Body of pancreas (tissue), 4 donors: ENCODE measurements around the gene ZNF385D. TPM values are rescaled to one million over a fixed set of nuclear protein-coding genes. Genes with fewer than 3 reads are reported as not detected.

Source experiments
- ATAC-seq: fragments of 150-250 bp; one replicate; pipeline ENCODE4 v1.9.1; 2016
- DNase-seq, 4 donors: peaks; one replicate each; pipeline ENCODE4 v3.0.0-alpha.2; 2019
- H3K27ac ChIP-seq, 4 donors: fragments of 200-600 bp; sonication (generic); 1 replicate in 3 of 4; 2 replicates in 1 of 4; pipeline versions ENCODE4 v1.5.1 to v1.6.1; 2016 to 2019; ENCODE audit warnings: mild to moderate bottlenecking in 1 of 4, mixed read lengths in 1 of 4, moderate library complexity in 1 of 4
- H3K27me3 ChIP-seq, 2 donors: fragments of 200-600 bp; sonication (generic); one replicate each; pipeline ENCODE4 v1.6.0; 2016; ENCODE audit warnings: mild to moderate bottlenecking in 1 of 2
- H3K36me3 ChIP-seq, 2 donors: fragments of 200-600 bp; sonication (generic); replicated peaks in 1 of 2; 2 replicates each; pipeline ENCODE4 v1.5.1; 2016; ENCODE audit warnings: low read depth in 2 of 2; ENCODE audit not compliant: insufficient read depth in 1 of 2
- H3K4me1 ChIP-seq: fragments of 200-600 bp; sonication (generic); one replicate; pipeline ENCODE4 v1.6.0; 2016
- H3K4me3 ChIP-seq, 2 donors: fragments of 200-600 bp; sonication (generic); 1 replicate in 1 of 2; 2 replicates in 1 of 2; pipeline ENCODE4 v1.5.1; 2016 to 2019
- H3K9me3 ChIP-seq, 3 donors: fragments of 200-600 bp; sonication (generic); 1 replicate in 2 of 3; 2 replicates in 1 of 3; pipeline ENCODE4 v1.5.1; 2016
- POLR2A ChIP-seq, 3 donors: fragments of 450-650 bp; IDR thresholded peaks; one replicate each; pipeline ENCODE4 v1.6.1; 2016; ENCODE audit warnings: antibody characterized with exemption in 3 of 3, mild to moderate bottlenecking in 2 of 3
- WGBS, 2 donors: methylation state at CpG; one replicate each; pipeline ENCODE4 v1.1.5; 2017; 5-methylcytosine and 5-hydroxymethylcytosine counted together
- intact Hi-C: fragments of 100-400 bp; cut with DNase I; formaldehyde crosslinking; loops from one replicate; pipeline ENCODE4 v1.15.1; 2023
- total RNA-seq, 2 donors: library from RNA; depleted of rRNA; stranded (reverse); fragments of >200 nt; gene quantifications; one replicate each; pipeline ENCODE4 v1.1.0, GENCODE V29; 2016
- TF ChIP-seq, protein P1 (sequence below), 7 experiments: fragments of 450-650 bp in 4 of 7; fragments of 200-600 bp in 3 of 7; sonication (generic) in 3 of 7; IDR thresholded peaks; one replicate each; pipeline ENCODE4 v1.5.1; 2016 to 2019; ENCODE audit warnings: antibody characterized with exemption in 7 of 7

Gene ZNF385D
- total RNA-seq, 2 donors from 2014 or later: 3.9 to 5.9 TPM

DNA sequence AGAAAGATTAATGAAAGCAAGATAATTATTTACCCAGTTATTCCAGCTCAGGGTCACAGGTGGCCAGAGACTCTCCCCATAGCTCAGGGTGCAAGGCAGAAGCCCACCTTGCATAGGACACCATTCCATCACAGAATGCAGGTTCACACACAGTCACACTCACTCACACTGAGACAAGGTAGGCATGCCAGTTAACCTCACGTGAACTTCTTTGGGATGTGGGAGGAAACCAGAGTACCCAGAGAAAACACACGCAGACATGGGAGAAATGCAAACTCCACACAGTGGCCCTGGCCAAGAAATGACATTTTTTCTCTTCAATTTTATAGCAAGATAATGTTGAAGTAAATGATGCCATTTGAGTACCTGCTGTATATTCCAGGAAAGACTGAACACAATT, 106.7 kb downstream of the ZNF385D start:
- Histone ChIP-seq H3K27me3 (no peaks in the 10 kb centered on the region), H3K4me1 (peaks cover 17% of the 10 kb centered on the region), H3K4me3 (no peak overlapping the region), H3K9me3 (no peaks in the 10 kb centered on the region), H3K36me3 (no peaks in the 10 kb centered on the region), H3K27ac (no peak overlapping the region)
- TF ChIP-seq, protein P1, sequence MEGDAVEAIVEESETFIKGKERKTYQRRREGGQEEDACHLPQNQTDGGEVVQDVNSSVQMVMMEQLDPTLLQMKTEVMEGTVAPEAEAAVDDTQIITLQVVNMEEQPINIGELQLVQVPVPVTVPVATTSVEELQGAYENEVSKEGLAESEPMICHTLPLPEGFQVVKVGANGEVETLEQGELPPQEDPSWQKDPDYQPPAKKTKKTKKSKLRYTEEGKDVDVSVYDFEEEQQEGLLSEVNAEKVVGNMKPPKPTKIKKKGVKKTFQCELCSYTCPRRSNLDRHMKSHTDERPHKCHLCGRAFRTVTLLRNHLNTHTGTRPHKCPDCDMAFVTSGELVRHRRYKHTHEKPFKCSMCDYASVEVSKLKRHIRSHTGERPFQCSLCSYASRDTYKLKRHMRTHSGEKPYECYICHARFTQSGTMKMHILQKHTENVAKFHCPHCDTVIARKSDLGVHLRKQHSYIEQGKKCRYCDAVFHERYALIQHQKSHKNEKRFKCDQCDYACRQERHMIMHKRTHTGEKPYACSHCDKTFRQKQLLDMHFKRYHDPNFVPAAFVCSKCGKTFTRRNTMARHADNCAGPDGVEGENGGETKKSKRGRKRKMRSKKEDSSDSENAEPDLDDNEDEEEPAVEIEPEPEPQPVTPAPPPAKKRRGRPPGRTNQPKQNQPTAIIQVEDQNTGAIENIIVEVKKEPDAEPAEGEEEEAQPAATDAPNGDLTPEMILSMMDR (IDR thresholded peaks at IDR 0.05): no peak
- no peak for TF ChIP-seq POLR2A (IDR thresholded peaks at IDR 0.05)
- DNase-seq (no peak), ATAC-seq (no peak)
- intact Hi-C loops: no loop called here
- WGBS, 2 donors: 55 to 56% methylated on average over 2 of the region's 2 CpGs

DNA sequence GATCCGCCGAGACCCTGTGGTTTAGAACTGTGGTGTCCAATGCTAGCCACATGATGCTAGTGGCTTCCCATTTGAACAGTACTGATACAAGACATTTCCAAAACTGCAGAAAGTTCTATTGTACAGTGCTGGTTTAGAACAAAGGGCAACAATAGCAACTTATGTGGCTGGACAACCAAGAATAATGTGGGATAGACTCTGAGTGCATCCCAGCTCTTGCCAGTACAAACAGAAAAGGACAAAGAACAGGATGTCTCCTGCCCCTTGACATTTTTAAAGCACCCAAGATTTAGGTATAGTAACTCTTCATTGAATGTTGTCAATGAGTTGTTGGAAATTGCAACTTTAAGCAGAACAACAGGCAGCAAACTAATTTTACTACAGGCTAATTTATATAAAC, 107.3 kb downstream of the ZNF385D start:
- TF ChIP-seq, protein P1 (IDR thresholded peaks at IDR 0.05): no peak
- no peak for TF ChIP-seq POLR2A (IDR thresholded peaks at IDR 0.05)

DNA sequence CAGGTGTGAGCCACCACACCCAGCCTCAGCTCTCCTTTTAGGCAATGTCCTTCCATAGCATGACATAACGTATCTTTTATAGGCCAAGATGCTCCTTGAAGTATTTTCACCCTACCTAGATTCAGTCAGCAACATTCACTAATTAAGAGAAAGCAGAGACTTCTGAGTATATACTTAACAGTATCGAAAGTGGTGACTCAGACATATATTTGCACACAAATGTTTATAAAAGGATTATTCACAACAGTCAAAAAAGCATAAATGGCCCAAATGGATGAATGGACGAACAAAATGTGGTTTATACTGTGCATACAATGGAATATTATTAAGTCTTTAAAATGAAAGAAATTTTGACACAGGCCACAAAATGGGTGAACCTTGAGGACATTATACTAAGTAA, 108.6 kb downstream of the ZNF385D start:
- ATAC-seq: no peak

More for the DNA sequence above, 107.3 kb downstream of the ZNF385D start:
- no peak for ATAC-seq
- Histone ChIP-seq H3K27ac (no peak overlapping the region), H3K27me3 (no peaks in the 10 kb centered on the region), H3K9me3 (no peaks in the 10 kb centered on the region), H3K36me3 (no peaks in the 10 kb centered on the region), H3K4me1 (peaks cover 17% of the 10 kb centered on the region), H3K4me3 (no peak overlapping the region)
- 39 to 100% methylated on average over 2 of the region's 2 CpGs for WGBS, 2 donors
- intact Hi-C loops: no loop called here
- no peak for DNase-seq

DNA sequence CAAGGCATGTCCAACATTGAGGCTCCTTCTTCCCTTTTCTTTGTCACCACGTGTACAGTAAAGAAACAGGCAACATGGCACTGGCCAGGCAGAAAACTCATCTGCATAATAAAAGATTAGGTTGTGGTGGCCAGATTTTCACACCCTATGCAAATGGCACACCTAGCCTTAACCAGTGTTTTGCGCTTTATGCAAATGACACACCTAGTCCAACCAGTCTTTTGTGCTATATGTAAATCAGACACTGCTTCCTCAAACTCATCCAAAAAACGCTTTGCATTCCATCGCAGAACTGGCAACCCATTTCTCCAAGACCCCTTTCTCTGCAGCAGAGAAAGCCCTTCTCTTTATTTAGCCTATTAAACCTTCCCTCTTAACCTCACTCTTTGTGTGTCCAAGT, 109.1 kb downstream of the ZNF385D start:
- DNase-seq (no peak), ATAC-seq (no peak)
- Histone ChIP-seq H3K4me3 (no peak overlapping the region), H3K9me3 (no peaks in the 10 kb centered on the region), H3K27ac (no peak overlapping the region), H3K4me1 (peaks cover 17% of the 10 kb centered on the region), H3K27me3 (no peaks in the 10 kb centered on the region), H3K36me3 (no peaks in the 10 kb centered on the region)
- no peak for TF ChIP-seq POLR2A (IDR thresholded peaks at IDR 0.05)
- TF ChIP-seq, protein P1 (IDR thresholded peaks at IDR 0.05): no peak
- intact Hi-C loops: no loop called here
- whole genome bisulfite sequencing, 2 donors: 66 to 70% methylated on average over 4 of the region's 4 CpGs

More for the DNA sequence above, 108.6 kb downstream of the ZNF385D start:
- no peak for DNase-seq
- intact Hi-C loops: no loop called here
- H3K36me3 ChIP-seq: no peaks in the 10 kb centered on the region
- H3K27ac ChIP-seq: no peak overlapping the region
- WGBS, 2 donors: 71 to 73% methylated on average over 3 of the region's 3 CpGs
- peaks cover 17% of the 10 kb centered on the region for H3K4me1 ChIP-seq
- H3K4me3 ChIP-seq: no peak overlapping the region
- H3K9me3 ChIP-seq: no peaks in the 10 kb centered on the region
- H3K27me3 ChIP-seq: no peaks in the 10 kb centered on the region
- no peak for TF ChIP-seq POLR2A (IDR thresholded peaks at IDR 0.05)
- TF ChIP-seq, protein P1 (IDR thresholded peaks at IDR 0.05): no peak

DNA sequence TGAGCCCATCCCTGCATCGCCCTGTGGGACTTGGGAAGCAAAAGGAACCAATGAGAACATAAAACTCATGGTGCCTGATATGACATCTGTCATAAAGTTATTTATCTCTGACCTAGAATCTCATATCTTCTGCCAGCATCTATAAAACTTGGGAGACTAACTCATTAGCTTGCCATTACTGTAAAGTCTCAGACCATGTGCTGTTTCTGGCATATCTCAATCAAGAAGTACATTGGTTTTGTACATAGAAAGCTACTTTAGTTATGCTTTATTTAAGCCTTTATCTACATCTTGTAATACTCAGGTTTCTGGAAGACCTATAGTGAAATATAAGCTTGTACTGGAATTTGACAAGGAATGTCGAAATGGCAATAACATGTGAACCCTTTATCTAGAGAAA, 112.5 kb downstream of the ZNF385D start:
- no peak overlapping the region for H3K4me3 ChIP-seq
- H3K27me3 ChIP-seq: no peaks in the 10 kb centered on the region
- TF ChIP-seq, protein P1 (IDR thresholded peaks at IDR 0.05): no peak
- no peak for TF ChIP-seq POLR2A (IDR thresholded peaks at IDR 0.05)
- no peaks in the 10 kb centered on the region for H3K9me3 ChIP-seq
- no peaks in the 10 kb centered on the region for H3K4me1 ChIP-seq
- ATAC-seq (no peak), DNase-seq (no peak)
- intact Hi-C loops: no loop called here
- H3K27ac ChIP-seq: no peak overlapping the region
- H3K36me3 ChIP-seq: no peaks in the 10 kb centered on the region
- WGBS, 2 donors: 70 to 74% methylated on average over 2 of the region's 2 CpGs
